Epithelial cell of proximal tubule (primary cell): ENCODE results near the gene CERS3. TPM values are rescaled to one million over a fixed set of nuclear protein-coding genes. Genes with fewer than 3 reads are reported as not detected.

Experiments used
- DNase-seq: peaks from one replicate; pipeline ENCODE4 v3.0.0-alpha.2; 2011; ENCODE audit warnings: low read depth
- H3K4me3 ChIP-seq: 2 replicates; pipeline ENCODE4 v1.5.1; 2011; ENCODE audit warnings: low read depth, mild to moderate bottlenecking, low read length
- CTCF ChIP-seq: conservative IDR thresholded peaks from 2 replicates; pipeline ENCODE4 v1.5.1; 2012; ENCODE audit warnings: low read depth, mild to moderate bottlenecking, low read length
- total RNA-seq: library from RNA; depleted of rRNA; stranded (reverse); fragments of >200 nt; gene quantifications from 2 replicates; pipeline ENCODE4 v1.2.3, GENCODE V29; 2015

Gene CERS3
- total RNA-seq, 1 donor from 2014 or later = not detected

- TF ChIP-seq CTCF = no peak
- no peak overlapping the region for H3K4me3 ChIP-seq
- DNase-seq = no peak
These were observed 94.2 kb downstream of the CERS3 start for GRCh38 chr15:100434561-100434960.

- TF ChIP-seq CTCF = no peak
- DNase-seq = no peak
- no peak overlapping the region for H3K4me3 ChIP-seq
These were observed 94.7 kb downstream of the CERS3 start for GRCh38 chr15:100434038-100434437.

GRCh38 chr15:100433304-100433703, 95.4 kb downstream of the CERS3 start:
- TF ChIP-seq CTCF = no peak
- no peak for DNase-seq
- H3K4me3 ChIP-seq = no peak overlapping the region

- no peak for TF ChIP-seq CTCF
- DNase-seq = no peak
- no peak overlapping the region for H3K4me3 ChIP-seq
These were observed 98.3 kb downstream of the CERS3 start for GRCh38 chr15:100430411-100430810.

GRCh38 chr15:100429116-100429728, 99.5 kb downstream of the CERS3 start:
- no peak for TF ChIP-seq CTCF
- H3K4me3 ChIP-seq = no peak overlapping the region
- DNase-seq = no peak

- no peak for TF ChIP-seq CTCF
- DNase-seq = no peak
- H3K4me3 ChIP-seq = no peak overlapping the region
These were observed 101.8 kb downstream of the CERS3 start for GRCh38 chr15:100426937-100427336.

- H3K4me3 ChIP-seq = no peak overlapping the region
- DNase-seq = no peak
- no peak for TF ChIP-seq CTCF
These were observed 123.6 kb downstream of the CERS3 start for GRCh38 chr15:100405179-100405578.
